ENCODE measurements around the gene KCNJ15. TPM values are rescaled to one million over a fixed set of nuclear protein-coding genes. Genes with fewer than 3 reads are reported as not detected.

KCNJ15 gene
- total and polyA plus RNA-seq, 2 donors (not counting 1 experiment from before 2014, with no cell fraction given): not detected

DNA sequence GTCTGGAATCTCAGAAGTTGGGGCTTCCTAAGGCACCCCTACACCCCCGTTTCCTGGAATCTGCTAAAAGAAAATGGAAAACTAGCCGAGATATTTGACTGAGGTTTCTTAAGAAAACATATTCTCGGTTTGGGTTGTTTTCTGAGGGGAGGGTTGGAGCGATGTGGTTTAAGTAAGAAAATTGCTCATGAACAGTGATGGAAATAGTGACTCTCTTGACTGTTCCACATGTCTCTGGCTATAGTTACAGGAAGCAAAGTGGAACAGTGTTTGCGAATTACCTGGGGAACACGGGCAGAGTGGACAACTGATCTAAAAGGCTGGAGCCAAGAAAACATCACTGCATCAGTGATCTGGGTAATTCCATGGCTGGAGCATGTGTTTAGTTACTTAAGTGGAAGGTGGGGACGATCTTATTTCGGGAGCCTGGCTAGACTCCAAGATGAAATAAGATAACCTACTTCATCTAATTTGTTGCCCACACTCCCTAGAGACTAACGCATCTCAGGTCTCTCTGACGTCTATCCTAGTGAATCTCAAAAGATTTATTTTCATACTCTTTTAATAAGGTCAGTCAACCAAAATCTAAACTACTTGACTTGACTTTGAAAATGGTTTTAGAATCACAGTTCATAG lies 92.4 kb downstream of the KCNJ15 start:
- Histone ChIP-seq H3K4me3 (ENCODE audit: control extremely low read depth in 1 of 5, extremely low read depth in 1 of 5, insufficient read depth in 1 of 5, low read depth in 2 of 5, low read length in 4 of 5) (no peak overlapping the region), H4K20me1 (ENCODE audit: control insufficient read depth, insufficient read depth, low read length, poor library complexity, severe bottlenecking) (no peaks in the 10 kb centered on the region), H3K4me2 (replicated peaks; ENCODE audit: low read depth, low read length, poor library complexity, severe bottlenecking) (no peak overlapping the region), H3K27me3 (replicated peaks in 1 of 4; ENCODE audit: control extremely low read depth in 1 of 4, control insufficient read depth in 3 of 4, insufficient read depth in 4 of 4, low read length in 3 of 4) (no peaks in the 10 kb centered on the region), H3K36me3 (replicated peaks in 1 of 2; ENCODE audit: control extremely low read depth in 1 of 2, control insufficient read depth in 1 of 2, extremely low read depth in 1 of 2, insufficient read depth in 2 of 2, low read length in 1 of 2) (no peaks in the 10 kb centered on the region), H3K9me3 (ENCODE audit: control extremely low read depth in 1 of 3, control insufficient read depth in 2 of 3, insufficient read depth in 1 of 3, low read length in 2 of 3) (no peaks in the 10 kb centered on the region), H3K27ac (ENCODE audit: low read length in 2 of 2) (no peak overlapping the region), H2AFZ (ENCODE audit: insufficient read depth, low read depth, low read length, poor library complexity, severe bottlenecking) (no peak overlapping the region), H3K9ac (ENCODE audit: low read length) (no peak overlapping the region), H3K4me1 (ENCODE audit: control insufficient read depth in 2 of 2, insufficient read depth in 2 of 2, low read length in 2 of 2) (no peaks in the 10 kb centered on the region), H3K79me2 (ENCODE audit: control insufficient read depth, insufficient read depth, low read length) (no peaks in the 10 kb centered on the region)
- CTCF ChIA-PET: interaction anchor here (1.0 kb wide), 1 partner anchor 8 kb away, joined by 4 read pairs; no protein-coding TSS in a partner anchor
- no peak overlapping the region for H3K27ac Mint-ChIP-seq
- no peaks in the 10 kb centered on the region for H3K9me3 Mint-ChIP-seq (ENCODE audit: insufficient read depth)
- 90% methylated on average over 7 of the region's 10 CpGs for WGBS (ENCODE audit: insufficient coverage)
- no peak overlapping the region for H3K4me3 Mint-ChIP-seq
- ATAC-seq (ENCODE audit: low read depth): no peak
- TF ChIP-seq CTCF (IDR thresholded peaks at IDR 0.05) (no peak), EZH2 (IDR thresholded peaks at IDR 0.05; ENCODE audit: borderline replicate concordance, insufficient read depth, low read depth, low read length, poor library complexity, severe bottlenecking) (no peak)
- no peaks in the 10 kb centered on the region for H3K27me3 Mint-ChIP-seq
- intact Hi-C loops (cut with micrococcal nuclease): no loop called here
- DNase-seq: no peak
- POLR2A ChIA-PET: no interaction called here
- H3K4me1 Mint-ChIP-seq: no peaks in the 10 kb centered on the region

DNA sequence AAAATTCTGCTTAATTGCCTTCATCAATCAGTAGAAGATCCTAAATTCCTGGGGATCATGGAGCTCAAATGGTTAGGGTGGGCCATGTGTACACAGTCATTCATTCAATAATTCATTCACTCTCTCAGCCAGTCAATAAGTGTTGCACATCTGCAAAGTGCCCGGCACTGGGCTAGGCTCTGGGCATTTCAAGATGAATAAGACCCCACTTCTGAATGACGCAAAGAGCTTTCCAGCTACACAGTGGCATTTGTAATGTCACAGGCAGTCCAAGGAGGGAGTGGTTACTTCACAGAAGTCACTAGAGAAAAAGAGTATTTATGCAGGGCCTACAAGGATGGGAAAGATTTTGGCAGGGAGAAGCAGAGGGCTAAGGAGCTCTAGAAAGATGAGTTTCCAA lies 93.2 kb downstream of the KCNJ15 start:
- Histone ChIP-seq H3K4me2 (replicated peaks; ENCODE audit: low read depth, low read length, poor library complexity, severe bottlenecking) (no peak overlapping the region), H3K27me3 (replicated peaks in 1 of 4; ENCODE audit: control extremely low read depth in 1 of 4, control insufficient read depth in 3 of 4, insufficient read depth in 4 of 4, low read length in 3 of 4) (no peaks in the 10 kb centered on the region), H3K9me3 (ENCODE audit: control extremely low read depth in 1 of 3, control insufficient read depth in 2 of 3, insufficient read depth in 1 of 3, low read length in 2 of 3) (no peaks in the 10 kb centered on the region), H3K36me3 (replicated peaks in 1 of 2; ENCODE audit: control extremely low read depth in 1 of 2, control insufficient read depth in 1 of 2, extremely low read depth in 1 of 2, insufficient read depth in 2 of 2, low read length in 1 of 2) (no peaks in the 10 kb centered on the region), H3K9ac (ENCODE audit: low read length) (no peak overlapping the region), H2AFZ (ENCODE audit: insufficient read depth, low read depth, low read length, poor library complexity, severe bottlenecking) (no peak overlapping the region), H4K20me1 (ENCODE audit: control insufficient read depth, insufficient read depth, low read length, poor library complexity, severe bottlenecking) (no peaks in the 10 kb centered on the region), H3K27ac (ENCODE audit: low read length in 2 of 2) (no peak overlapping the region), H3K4me1 (ENCODE audit: control insufficient read depth in 2 of 2, insufficient read depth in 2 of 2, low read length in 2 of 2) (no peaks in the 10 kb centered on the region), H3K4me3 (ENCODE audit: control extremely low read depth in 1 of 5, extremely low read depth in 1 of 5, insufficient read depth in 1 of 5, low read depth in 2 of 5, low read length in 4 of 5) (no peak overlapping the region), H3K79me2 (ENCODE audit: control insufficient read depth, insufficient read depth, low read length) (no peaks in the 10 kb centered on the region)
- POLR2A ChIA-PET: no interaction called here
- no peak for ATAC-seq (ENCODE audit: low read depth)
- peaks cover 6% of the 10 kb centered on the region for H3K27me3 Mint-ChIP-seq
- no peaks in the 10 kb centered on the region for H3K9me3 Mint-ChIP-seq (ENCODE audit: insufficient read depth)
- no peak for DNase-seq
- 96% methylated on average over 2 of the region's 2 CpGs for WGBS (ENCODE audit: insufficient coverage)
- H3K4me3 Mint-ChIP-seq: no peak overlapping the region
- H3K4me1 Mint-ChIP-seq: no peaks in the 10 kb centered on the region
- TF ChIP-seq CTCF (IDR thresholded peaks at IDR 0.05) (no peak), EZH2 (IDR thresholded peaks at IDR 0.05; ENCODE audit: borderline replicate concordance, insufficient read depth, low read depth, low read length, poor library complexity, severe bottlenecking) (no peak)
- CTCF ChIA-PET: no interaction called here
- H3K27ac Mint-ChIP-seq: no peak overlapping the region
- intact Hi-C loops (cut with micrococcal nuclease): loop anchor here (10.0 kb wide), 1 partner anchor 1845 kb away; no protein-coding TSS in a partner anchor

Data from B cell (primary cell).